Measurements from ENCODE around the gene PTPN13.

Gene PTPN13

DNA sequence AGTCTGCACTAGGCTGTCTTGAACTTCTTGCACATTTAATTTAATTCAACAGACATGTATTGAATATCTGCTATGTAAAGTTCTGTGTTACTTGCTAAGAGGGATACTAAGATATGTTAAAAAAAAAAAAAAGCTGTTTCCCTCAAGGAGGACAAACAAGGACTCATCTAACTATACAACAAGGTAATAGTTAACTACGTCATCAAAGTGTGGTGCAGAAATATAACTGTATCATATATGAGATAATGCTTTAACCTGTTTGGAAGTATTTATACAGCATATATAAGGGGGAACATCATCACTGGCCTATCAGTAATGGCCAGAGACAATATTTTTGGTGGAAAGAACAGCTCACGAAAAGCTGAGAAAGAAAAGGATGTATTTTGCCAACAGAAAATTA is 89.9 kb downstream of the PTPN13 start:
- DNase-seq (ENCODE audit: low read depth) = no peak
- H3K4me3 ChIP-seq (ENCODE audit: control insufficient read depth, low read depth, low read length) = no peak overlapping the region
- TF ChIP-seq, protein P1, sequence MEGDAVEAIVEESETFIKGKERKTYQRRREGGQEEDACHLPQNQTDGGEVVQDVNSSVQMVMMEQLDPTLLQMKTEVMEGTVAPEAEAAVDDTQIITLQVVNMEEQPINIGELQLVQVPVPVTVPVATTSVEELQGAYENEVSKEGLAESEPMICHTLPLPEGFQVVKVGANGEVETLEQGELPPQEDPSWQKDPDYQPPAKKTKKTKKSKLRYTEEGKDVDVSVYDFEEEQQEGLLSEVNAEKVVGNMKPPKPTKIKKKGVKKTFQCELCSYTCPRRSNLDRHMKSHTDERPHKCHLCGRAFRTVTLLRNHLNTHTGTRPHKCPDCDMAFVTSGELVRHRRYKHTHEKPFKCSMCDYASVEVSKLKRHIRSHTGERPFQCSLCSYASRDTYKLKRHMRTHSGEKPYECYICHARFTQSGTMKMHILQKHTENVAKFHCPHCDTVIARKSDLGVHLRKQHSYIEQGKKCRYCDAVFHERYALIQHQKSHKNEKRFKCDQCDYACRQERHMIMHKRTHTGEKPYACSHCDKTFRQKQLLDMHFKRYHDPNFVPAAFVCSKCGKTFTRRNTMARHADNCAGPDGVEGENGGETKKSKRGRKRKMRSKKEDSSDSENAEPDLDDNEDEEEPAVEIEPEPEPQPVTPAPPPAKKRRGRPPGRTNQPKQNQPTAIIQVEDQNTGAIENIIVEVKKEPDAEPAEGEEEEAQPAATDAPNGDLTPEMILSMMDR (IDR thresholded peaks at IDR 0.05; ENCODE audit: control insufficient read depth, insufficient read depth, low read depth, low read length, missing control alignments) = no peak

DNA sequence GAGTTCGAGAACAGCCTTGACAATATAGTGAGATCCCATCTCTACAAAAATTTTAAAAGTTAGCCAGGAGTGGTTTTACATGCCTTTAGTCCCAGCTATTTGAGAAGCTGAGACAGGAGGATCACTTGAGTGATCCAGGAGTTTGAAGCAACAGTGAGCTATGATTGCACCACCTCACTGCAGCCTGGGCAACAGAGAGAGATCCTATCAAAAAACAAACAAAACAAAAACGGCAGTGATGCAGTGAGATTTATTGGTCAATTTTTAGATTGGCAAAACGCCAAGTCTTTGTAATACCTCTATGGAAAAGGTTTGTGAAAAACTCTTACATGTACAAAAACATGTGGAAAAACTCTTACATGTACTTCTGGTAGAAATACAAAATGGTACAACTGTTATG is 91.3 kb downstream of the PTPN13 start:
- peak; percentile 25 for DNase-seq (ENCODE audit: low read depth)
- TF ChIP-seq, protein P1 (IDR thresholded peaks at IDR 0.05; ENCODE audit: control insufficient read depth, insufficient read depth, low read depth, low read length, missing control alignments) = no peak
- no peak overlapping the region for H3K4me3 ChIP-seq (ENCODE audit: control insufficient read depth, low read depth, low read length)

DNA sequence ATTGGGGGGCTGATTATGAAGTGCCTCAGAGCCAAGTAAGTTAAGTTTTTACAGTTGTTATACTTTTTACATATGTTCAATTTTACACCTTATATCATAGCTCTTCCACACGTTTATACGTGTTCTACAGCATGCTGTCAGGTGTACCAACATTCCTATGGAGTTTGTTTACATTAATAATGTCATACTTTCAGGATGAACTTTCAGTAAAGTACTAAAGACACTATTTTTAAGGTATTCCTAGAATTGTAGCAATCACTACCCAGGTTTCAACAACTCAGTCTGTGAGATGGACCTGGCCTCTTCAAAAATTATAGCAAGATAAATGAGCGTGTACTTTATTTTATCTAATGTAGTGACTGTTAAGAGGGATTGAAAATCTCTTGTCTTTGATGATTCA is 92.6 kb downstream of the PTPN13 start:
- DNase-seq (ENCODE audit: low read depth) = no peak
- TF ChIP-seq, protein P1 (IDR thresholded peaks at IDR 0.05; ENCODE audit: control insufficient read depth, insufficient read depth, low read depth, low read length, missing control alignments) = no peak
- no peak overlapping the region for H3K4me3 ChIP-seq (ENCODE audit: control insufficient read depth, low read depth, low read length)

DNA sequence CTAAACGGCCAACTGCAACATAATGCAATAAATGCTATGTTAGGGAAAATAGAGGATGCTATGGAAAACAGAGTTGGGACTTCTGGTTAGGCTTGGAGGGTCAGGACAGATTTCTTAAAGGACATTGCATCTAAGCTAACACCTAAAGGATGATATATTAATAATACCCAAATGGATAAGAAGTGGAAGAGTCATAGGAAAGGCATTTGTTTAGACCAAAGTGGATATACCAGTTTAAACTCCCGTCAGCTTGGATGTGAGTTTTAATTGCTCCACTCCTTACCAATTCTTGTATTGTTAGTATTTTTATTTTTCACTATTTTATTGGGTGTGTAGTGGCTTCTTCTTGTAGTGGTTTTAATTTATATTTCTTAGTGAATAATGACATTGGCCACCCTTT is 93.9 kb downstream of the PTPN13 start:
- no peak for DNase-seq (ENCODE audit: low read depth)
- TF ChIP-seq, protein P1 (IDR thresholded peaks at IDR 0.05; ENCODE audit: control insufficient read depth, insufficient read depth, low read depth, low read length, missing control alignments) = no peak
- no peak overlapping the region for H3K4me3 ChIP-seq (ENCODE audit: control insufficient read depth, low read depth, low read length)

DNA sequence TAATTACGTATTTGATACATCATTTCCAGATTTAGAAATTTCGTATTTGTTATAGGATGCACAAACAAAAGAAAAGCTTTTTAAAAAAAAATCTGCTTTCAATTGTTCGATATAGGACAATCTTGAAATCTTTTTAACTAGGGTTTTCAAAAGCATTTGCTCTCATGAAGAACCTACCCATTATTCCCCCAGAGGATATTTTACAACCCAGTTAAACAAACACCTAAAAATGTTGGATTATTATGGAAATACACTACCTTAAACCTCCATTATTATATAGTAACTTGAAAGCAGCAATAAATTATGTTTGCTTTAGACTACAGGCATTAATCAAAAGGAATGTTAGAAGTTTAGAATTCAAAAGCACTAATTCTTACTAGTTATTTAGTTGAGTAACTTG is 110.5 kb downstream of the PTPN13 start:
- no peak for DNase-seq (ENCODE audit: low read depth)
- TF ChIP-seq, protein P1 (IDR thresholded peaks at IDR 0.05; ENCODE audit: control insufficient read depth, insufficient read depth, low read depth, low read length, missing control alignments) = no peak

DNA sequence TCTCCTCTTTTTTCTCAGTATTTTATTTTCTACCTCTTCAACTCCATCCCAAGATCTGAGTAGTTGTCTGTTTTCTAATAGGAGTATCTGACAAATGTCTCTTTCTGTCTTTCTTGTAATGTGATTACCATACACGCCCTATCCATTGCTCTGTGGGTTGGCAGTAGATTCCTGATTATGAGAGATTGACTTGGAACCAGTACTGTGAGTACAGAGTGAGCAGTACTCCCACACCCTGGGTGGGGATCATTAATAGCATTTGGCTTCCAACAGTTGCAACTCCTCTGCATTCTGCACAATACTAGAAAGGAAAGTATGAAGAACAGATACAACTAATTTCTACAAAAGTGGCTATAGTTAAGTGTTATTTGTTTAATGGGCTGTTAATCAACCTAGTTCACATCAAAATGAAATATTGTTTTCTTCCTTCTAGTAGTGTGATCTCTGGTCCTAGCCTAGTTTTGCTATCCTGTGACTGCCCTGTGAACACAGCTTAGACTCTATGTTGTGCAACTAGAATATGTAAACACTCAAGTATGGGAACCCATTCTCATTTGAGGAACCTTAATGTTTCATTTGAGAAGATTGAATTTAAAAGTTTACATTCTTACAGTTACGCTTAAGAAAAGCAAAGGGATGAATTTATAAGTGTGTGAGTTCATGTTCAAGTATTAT is 112.9 kb downstream of the PTPN13 start:
- H3K4me3 ChIP-seq (ENCODE audit: control insufficient read depth, low read depth, low read length) = no peak overlapping the region
- DNase-seq (ENCODE audit: low read depth) = no peak
- TF ChIP-seq, protein P1 (IDR thresholded peaks at IDR 0.05; ENCODE audit: control insufficient read depth, insufficient read depth, low read depth, low read length, missing control alignments) = no peak

More for the DNA sequence above, 110.5 kb downstream of the PTPN13 start:
- H3K4me3 ChIP-seq (ENCODE audit: control insufficient read depth, low read depth, low read length) = no peak overlapping the region
